Motor neuron (in vitro differentiated cells): ENCODE data around the gene EPB41L4B. TPM values are rescaled to one million over a fixed set of nuclear protein-coding genes. Genes with fewer than 3 reads are reported as not detected.

Experiments used
- ATAC-seq, 8 experiments: fragments of 200-7000 bp; cut with Tn5 transposase; replicated peaks in 6 of 8; 2 replicates each; pipeline ENCODE4 v1.8.0; 2021; ENCODE audit warnings: mild to moderate bottlenecking in 8 of 8, moderate library complexity in 8 of 8
- H3K27ac ChIP-seq, 2 donors: fragments of 250-450 bp; sonication (Bioruptor Pico); 2 replicates each; pipeline ENCODE4 v1.9.0; 2021; ENCODE audit warnings: antibody characterized with exemption in 2 of 2, mild to moderate bottlenecking in 2 of 2, moderate library complexity in 1 of 2
- H3K4me1 ChIP-seq, 2 donors: fragments of 250-450 bp; sonication (Bioruptor Pico); replicated peaks in 1 of 2; 2 replicates each; pipeline ENCODE4 v1.6.1; 2021; ENCODE audit warnings: antibody characterized with exemption in 2 of 2, mild to moderate bottlenecking in 2 of 2, moderate library complexity in 1 of 2
- H3K4me3 ChIP-seq, 5 donors: fragments of 250-450 bp; sonication (Bioruptor Pico); 2 replicates each; pipeline ENCODE4 v1.9.0; 2021; ENCODE audit warnings: antibody characterized with exemption in 5 of 5, mild to moderate bottlenecking in 5 of 5, moderate library complexity in 4 of 5
- WGBS, 10 experiments: fragments of 450-650 bp; shearing (Covaris generic); methylation state at CpG; one replicate each; pipeline ENCODE4 v1.0.0; 2022; 5-methylcytosine and 5-hydroxymethylcytosine counted together
- in situ Hi-C, 9 experiments: fragments of 400-800 bp; cut with MboI; loops; one replicate each; pipeline ENCODE4 v1.15.0; 2021; ENCODE audit warnings: low sequenced_read_pairs in 9 of 9, low pct_unique_long_range_greater_than_20kb in 2 of 9; ENCODE audit not compliant: unreplicated experiment in 9 of 9
- total RNA-seq, 8 experiments: library from RNA; unstranded; fragments of 300-600 nt; gene quantifications; 2 replicates each; pipeline versions ENCODE4 v1.2.3 to v1.2.4, GENCODE V29; 2022

EPB41L4B gene
- total RNA-seq, 8 experiments from 2014 or later, result 1.8 to 5.2 (median 4.2) TPM

DNA sequence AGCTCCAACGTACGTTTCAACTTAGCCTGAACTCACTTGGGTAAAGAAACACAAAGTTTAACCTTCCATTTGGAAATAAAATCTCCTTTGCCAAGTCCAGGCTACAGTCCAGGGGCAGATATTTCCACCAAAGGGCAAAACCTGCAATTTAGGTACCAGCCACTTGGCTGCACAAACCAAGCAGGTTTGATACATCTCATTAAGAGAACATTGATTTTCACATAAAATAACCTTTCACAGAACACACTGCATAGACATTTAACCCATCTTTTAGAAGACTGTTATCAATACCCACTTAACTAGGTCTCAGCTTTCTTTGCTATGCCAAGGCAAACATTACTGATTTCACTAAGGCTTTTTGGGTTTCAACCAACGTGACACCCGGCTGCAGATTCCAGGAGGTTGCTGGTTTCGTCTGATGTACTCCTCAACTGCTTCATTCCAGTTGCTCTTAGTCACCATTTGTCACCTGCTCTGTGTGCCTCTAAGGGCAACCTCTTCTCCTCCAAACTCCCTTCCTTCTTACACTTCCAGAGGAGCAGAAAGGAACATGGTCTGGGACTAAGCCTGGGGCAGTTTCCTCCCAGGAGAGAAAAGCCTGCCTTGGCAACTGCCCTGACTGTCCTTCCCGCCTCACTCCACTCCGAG lies 67.1 kb downstream of the EPB41L4B start:
- peak in 3 of 8 experiments; percentile 4 to 29 (median 24) for ATAC-seq
- no peak overlapping the region for H3K27ac ChIP-seq

DNA sequence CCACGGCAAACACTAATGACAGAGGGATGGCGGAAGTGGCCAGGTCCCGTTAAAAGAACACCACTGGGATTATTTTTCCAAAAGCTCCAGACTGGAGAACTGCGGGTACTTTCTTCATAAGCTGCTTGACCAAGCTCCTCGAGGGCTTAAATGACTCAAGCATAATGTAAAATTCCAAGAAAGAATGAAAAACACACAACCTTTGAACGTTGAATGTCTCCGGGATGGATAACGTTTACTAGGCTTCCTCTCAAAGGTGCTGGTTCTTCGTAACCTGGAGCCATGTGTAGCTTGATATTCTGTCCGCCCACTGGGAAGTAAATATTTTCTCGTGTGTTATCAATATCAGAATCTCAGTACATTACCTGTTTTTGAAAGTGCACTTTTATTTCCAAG lies 67.6 kb downstream of the EPB41L4B start:
- H3K27ac ChIP-seq, result no peak overlapping the region
- in situ Hi-C loops, result no loop called here
- peaks cover 0 to 5% of the 10 kb centered on the region in 2 donors for H3K4me1 ChIP-seq
- H3K4me3 ChIP-seq, result no peak overlapping the region
- ATAC-seq, result no peak
- WGBS, 10 experiments, result 79 to 100% (median 93%) methylated on average over 1 to 9 of the region's 11 CpGs; no CpG with 5 or more reads in 1 of the 10 experiments

More for the DNA sequence above, 67.1 kb downstream of the EPB41L4B start:
- WGBS, 10 experiments, result 56 to 94% (median 80%) methylated on average over 2 to 6 of the region's 7 CpGs; no CpG with 5 or more reads in 3 of the 10 experiments
- Histone ChIP-seq H3K4me1 (peaks cover 0 to 6% of the 10 kb centered on the region in 2 donors), H3K4me3 (no peak overlapping the region)
- in situ Hi-C loops, result no loop called here

DNA sequence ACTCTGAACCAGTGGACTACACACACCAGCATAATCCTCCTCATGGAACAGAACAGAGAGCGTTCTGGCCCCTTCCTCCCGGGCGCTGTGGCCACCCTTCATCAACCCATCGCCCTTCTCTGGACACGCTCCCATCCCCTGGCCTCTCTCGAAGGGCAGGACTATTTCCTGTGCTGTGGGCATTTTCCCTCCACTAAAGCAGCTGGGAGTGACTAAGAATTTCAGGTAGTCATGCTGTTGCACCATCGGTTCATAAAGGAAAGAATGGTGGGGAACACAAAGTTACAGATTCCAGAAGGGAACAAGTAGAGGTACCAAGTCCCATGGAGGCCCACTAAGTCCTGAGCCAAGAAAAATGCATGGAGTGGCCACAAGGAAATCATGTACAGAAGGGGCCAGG lies 68.6 kb downstream of the EPB41L4B start:
- WGBS, 10 experiments, result 93 to 100% (median 98%) methylated on average over 1 to 7 of the region's 7 CpGs; no CpG with 5 or more reads in 6 of the 10 experiments
- in situ Hi-C loops, result no loop called here
- no peak overlapping the region for H3K4me3 ChIP-seq
- H3K4me1 ChIP-seq, result peaks cover 0 to 5% of the 10 kb centered on the region in 2 donors
- no peak for ATAC-seq
- H3K27ac ChIP-seq, result no peak overlapping the region

DNA sequence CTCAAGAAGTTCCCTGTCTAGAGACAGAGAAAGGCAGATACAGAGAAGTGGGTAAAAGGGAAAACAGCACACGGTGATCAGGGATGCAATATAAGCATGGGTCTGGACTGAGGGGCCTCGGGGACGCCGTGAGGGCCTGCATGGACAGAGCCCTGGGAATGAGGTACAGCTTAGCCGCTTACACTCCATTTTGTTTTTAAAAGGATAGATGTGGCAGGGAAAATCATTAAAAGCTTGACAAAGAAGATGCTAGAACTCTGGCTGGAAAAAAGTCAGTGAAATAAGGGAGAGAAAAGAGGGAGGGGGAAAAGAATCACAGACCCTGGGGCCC lies 69.1 kb downstream of the EPB41L4B start:
- no peak overlapping the region for H3K4me3 ChIP-seq
- peaks cover 0 to 5% of the 10 kb centered on the region in 2 donors for H3K4me1 ChIP-seq
- no peak overlapping the region for H3K27ac ChIP-seq
- WGBS, 10 experiments, result 75 to 100% (median 87%) methylated on average over 1 to 5 of the region's 5 CpGs; no CpG with 5 or more reads in 5 of the 10 experiments
- in situ Hi-C loops, result no loop called here
- ATAC-seq, result no peak

DNA sequence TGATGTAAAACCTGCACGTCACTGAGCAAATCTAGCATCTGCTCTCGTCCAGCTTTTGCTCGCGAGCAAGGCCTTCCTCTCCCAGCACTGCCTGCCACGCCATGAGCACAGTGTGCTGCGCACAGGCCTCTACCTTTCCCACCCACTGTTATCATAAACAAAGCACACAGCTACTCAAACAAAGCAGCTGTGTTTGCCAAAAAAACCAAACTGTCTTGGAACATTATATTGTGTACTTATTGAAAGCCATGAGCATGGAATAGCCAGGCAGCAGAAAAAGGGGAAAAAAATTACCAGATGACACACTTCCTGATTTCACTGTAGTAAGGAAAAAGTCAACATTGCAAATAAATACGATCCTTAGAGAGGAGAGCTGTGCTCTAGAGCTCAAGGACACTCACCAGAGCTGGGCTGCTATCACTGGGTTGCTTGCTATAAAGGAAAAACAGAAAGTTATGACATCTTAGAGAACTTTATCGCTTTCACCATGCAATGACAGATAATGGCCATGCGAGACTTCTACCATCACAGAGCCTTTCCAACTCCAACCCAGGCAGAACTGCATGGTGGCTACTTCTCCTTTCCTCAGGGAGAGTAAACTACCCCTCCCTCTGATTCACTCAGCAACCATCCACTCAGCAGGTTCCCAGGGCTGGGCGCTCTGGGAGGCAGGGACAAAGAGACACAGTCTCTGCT lies 69.6 kb downstream of the EPB41L4B start:
- H3K27ac ChIP-seq, result no peak overlapping the region

DNA sequence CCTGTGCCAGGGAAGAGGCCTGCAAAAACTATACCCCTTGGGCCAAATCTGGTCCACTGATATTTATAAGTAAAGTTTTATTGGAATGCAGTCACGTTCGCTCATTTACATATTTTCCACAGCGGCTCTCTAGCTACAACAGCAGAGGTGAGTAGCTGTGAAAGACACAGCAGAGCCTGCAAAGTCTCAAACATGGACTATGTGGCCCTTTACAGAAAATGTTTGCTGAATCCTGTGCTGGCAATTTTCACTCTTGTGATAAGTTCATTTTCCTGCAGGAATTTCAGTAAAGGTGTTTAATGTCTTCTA lies 70.1 kb downstream of the EPB41L4B start:
- 60 to 90% (median 75%) methylated on average over 1 to 2 of the region's 3 CpGs; no CpG with 5 or more reads in 6 of the 10 experiments for WGBS, 10 experiments
- Histone ChIP-seq H3K4me3 (no peak overlapping the region), H3K27ac (no peak overlapping the region), H3K4me1 (peaks cover 0 to 5% of the 10 kb centered on the region in 2 donors)
- ATAC-seq, result no peak
- in situ Hi-C loops, result no loop called here

More for the DNA sequence above, 69.6 kb downstream of the EPB41L4B start:
- peak in 5 of 8 experiments; percentile 10 to 85 (median 76) for ATAC-seq
- WGBS, 10 experiments, result 60 to 96% (median 84%) methylated on average over 1 to 9 of the region's 10 CpGs; no CpG with 5 or more reads in 1 of the 10 experiments
- in situ Hi-C loops, result no loop called here
- peaks cover 0 to 5% of the 10 kb centered on the region in 2 donors for H3K4me1 ChIP-seq
- H3K4me3 ChIP-seq, result no peak overlapping the region

DNA sequence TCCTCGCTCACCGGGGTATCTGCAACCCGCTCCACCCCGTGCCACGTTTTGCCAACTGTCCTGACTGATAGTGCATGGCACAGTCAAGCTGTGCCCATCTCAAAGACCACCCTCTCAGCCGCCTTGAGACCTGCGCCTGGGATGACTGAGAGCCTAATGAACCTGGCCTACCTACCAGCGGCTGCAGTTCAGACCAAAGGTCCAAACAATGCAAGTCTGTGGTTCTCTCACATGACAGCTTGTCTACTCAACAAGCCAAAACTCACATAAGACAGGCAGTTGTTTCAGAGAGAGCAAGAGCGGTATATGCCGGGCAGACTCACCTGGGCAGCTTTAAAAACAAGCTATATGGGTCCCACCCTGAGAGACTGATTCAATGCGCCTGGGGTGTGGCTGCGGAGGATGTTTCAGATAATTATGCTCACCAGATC lies 70.5 kb downstream of the EPB41L4B start:
- no peak for ATAC-seq
- 60 to 100% (median 90%) methylated on average over 1 to 9 of the region's 12 CpGs; no CpG with 5 or more reads in 2 of the 10 experiments for WGBS, 10 experiments
- H3K4me1 ChIP-seq, result peaks cover 0 to 5% of the 10 kb centered on the region in 2 donors
- H3K4me3 ChIP-seq, result no peak overlapping the region
- H3K27ac ChIP-seq, result no peak overlapping the region
- in situ Hi-C loops, result no loop called here

DNA sequence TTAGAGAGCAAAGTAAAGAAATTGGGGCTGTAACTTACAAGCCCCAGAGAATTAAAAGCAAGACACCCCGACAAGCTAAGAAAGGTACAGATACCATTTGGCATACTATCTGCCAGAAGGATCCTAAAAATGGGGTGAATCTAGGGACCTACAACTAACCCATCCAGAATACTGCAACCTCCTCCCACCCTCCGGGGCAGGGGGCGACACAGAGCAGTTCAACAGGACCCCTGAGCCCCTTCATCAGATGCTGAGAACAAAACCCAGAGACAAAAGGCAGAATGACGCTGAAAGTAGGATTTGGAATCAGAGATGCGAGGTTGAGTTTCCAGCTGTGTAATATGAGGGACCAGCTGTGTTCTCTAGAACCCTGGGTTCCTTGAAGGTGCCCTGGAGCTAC lies 71.2 kb downstream of the EPB41L4B start:
- no peak for ATAC-seq
- 48 to 96% (median 83%) methylated on average over 2 to 5 of the region's 5 CpGs; no CpG with 5 or more reads in 2 of the 10 experiments for WGBS, 10 experiments
- Histone ChIP-seq H3K4me3 (no peak overlapping the region), H3K4me1 (peaks cover 0 to 5% of the 10 kb centered on the region in 2 donors), H3K27ac (no peak overlapping the region)
- in situ Hi-C loops, result no loop called here

DNA sequence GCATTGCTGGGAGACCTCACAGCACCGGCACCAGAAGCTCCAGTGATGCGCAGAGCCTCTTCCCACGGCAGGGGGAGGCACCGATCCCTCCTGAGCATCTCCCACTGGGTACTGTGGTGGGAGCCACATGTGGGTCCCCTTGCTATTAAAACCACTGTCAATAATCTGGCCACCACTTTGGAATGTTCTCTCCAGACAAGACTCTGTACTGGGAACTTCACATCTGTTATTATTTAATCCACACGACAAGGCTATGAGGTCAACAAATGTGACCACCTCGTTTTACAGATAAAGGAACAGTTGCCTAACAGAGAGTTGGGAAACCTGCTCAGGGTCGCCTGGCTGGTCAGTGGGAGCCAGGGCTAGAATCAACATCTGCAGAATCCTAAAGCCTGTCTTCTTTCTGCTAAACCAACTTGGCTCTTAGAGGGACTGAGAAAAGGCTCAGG lies 72.7 kb downstream of the EPB41L4B start:
- in situ Hi-C loops, result no loop called here
- WGBS, 10 experiments, result 0 to 83% (median 45%) methylated on average over 2 to 7 of the region's 7 CpGs; no CpG with 5 or more reads in 5 of the 10 experiments
- Histone ChIP-seq H3K4me1 (peaks cover 0 to 10% of the 10 kb centered on the region in 2 donors), H3K4me3 (no peak overlapping the region), H3K27ac (no peak overlapping the region)
- ATAC-seq, result no peak

DNA sequence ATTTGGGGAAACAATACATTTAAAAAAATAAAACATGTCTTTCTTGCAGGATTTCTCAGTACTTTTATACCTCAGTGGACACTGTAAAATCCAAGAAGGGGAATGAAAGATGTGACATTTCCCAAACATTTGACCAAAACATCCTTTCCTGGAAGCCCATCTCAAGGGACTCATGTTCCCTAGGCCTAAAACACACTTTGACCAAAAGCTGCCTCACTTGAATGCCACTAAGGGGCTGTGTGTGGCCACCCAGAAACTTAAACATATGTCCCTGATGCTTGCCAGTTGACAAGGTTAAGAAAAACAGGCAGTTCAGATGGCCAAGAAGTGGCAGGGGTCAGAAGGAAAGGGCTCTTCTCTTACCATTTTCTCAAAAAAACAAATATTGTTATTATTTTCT lies 73.6 kb downstream of the EPB41L4B start:
- Histone ChIP-seq H3K4me3 (no peak overlapping the region), H3K4me1 (peaks cover 0 to 13% of the 10 kb centered on the region in 2 donors), H3K27ac (no peak overlapping the region)
- no peak for ATAC-seq
- in situ Hi-C loops, result no loop called here

DNA sequence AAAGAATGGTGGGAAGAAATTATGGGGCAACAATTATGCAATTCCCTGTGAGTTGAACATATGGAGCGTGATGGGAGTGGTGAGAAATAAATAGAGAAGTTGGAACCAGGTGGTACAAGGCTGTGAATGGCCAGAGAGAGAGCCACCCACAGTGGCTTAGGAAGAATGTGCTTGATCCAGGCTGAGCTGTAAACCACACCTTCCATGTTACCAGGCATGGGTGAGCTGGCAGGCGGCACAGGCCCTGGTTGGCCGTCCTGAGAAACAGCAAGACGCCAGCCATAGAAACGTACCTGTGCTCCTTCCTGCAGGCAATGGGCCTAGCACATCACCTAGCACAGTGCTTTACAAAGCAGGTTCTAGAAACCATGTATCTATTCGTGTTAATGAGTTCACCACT lies 74.3 kb downstream of the EPB41L4B start:
- no peak for ATAC-seq
- WGBS, 10 experiments, result 62 to 100% (median 83%) methylated on average over 1 to 6 of the region's 6 CpGs
- in situ Hi-C loops, result no loop called here
- Histone ChIP-seq H3K4me1 (peaks cover 0 to 10% of the 10 kb centered on the region in 2 donors), H3K4me3 (no peak overlapping the region), H3K27ac (no peak overlapping the region)

DNA sequence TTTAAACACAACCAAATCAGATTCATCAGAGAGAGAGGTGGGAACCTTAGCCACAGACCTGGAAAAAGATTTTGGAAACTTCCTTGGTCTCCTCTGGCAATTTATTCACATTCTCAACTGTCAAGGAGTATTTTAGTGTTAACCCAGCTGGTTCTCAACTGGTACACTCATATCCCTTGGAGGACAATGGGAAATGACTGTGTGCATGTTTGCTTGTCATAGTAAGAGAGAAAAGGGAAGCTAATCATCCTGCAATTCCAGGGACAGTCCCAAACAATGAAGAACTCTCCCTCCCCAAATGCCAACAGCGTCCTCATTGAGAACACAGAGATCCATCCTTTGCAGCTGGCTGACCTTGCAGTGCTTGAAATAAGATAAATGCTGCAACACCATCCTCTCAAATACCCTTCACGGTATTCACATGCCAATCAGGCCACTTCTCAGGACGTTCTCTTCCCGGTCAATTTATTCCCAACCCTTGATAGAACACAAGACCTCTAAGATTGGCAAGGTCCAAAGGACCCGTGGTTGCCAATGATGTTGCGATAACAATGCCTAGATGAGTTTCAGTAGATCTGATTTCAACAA lies 75.5 kb downstream of the EPB41L4B start:
- in situ Hi-C loops, result no loop called here
- no peak overlapping the region for H3K27ac ChIP-seq
- ATAC-seq, result no peak
- 60 to 88% (median 83%) methylated on average over 1 to 6 of the region's 6 CpGs; no CpG with 5 or more reads in 2 of the 10 experiments for WGBS, 10 experiments
- H3K4me3 ChIP-seq, result no peak overlapping the region
- H3K4me1 ChIP-seq, result peaks cover 0 to 8% of the 10 kb centered on the region in 2 donors
